GM18867 (cell line): Measurements from ENCODE around the gene COQ4.

Experiments
- ATAC-seq: cut with Tn5 transposase; IDR thresholded peaks from one replicate; pipeline ENCODE4 v1.9.1; 2021; ENCODE audit warnings: mild to moderate bottlenecking, moderate library complexity; ENCODE audit not compliant: unreplicated experiment

The COQ4 gene

DNA sequence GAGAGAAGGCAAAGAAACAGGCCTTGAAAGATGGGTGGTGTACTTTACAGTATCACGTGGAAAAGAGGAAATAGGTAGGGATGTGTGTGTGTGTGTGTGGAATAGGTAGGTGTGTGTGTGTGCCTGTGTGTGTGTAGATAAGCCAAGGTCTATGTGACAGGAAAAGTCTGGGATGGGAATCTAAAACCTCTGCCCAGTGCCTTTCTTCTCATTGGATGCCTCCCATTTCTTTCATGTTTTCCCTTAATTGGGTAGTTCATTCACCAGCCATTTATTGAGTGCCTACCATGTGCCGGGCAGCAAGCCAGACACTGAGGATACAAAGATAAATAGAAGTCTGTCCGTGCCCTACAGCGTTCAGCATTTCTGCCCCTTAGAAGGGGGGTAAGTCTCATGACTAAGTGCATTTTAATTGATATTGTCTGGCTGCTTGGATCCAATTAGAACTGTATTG lies 49.6 kb downstream of the COQ4 start:
- ATAC-seq: no peak

DNA sequence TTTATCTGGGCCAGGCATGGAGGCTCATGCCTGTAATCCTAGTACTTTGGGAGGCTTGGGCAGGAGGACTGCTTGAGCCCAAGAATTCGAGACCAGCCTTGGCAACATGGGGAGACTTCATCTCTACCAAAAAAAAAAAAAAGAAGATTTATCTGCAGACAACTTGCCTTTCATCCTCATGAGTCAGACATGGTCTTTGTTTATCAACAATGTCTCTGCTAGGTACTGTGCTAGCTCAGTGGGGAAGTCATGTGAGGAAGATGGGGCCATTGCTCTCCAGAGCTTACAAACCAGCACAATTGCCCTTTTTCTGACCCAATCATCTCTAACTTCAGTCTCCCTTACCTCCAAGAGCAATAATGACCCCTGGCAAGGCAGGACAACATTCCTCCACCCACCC lies 50.1 kb downstream of the COQ4 start:
- no peak for ATAC-seq

DNA sequence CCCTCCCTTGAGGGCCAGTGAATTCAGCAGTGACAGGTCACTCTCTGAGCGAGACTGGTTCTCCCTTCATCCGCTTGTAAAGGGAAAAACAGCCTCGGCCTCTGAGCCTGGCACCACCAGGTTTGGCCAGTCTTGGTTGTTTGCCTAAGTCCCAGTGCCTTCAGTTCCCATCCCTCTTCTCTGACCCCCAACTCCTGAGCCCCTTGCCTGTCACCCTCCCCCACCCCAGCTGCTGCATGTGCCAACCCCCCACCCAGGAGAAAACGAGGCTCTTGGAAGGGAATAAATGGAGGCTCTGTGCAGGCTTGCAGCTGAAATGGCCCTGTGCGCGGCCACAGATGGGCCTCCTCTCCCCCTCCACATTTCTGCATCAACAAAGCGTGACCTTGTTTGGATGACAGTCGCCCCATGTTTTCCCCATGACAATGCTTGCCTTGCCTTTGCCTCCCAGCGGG lies 51.6 kb downstream of the COQ4 start:
- ATAC-seq: no peak

DNA sequence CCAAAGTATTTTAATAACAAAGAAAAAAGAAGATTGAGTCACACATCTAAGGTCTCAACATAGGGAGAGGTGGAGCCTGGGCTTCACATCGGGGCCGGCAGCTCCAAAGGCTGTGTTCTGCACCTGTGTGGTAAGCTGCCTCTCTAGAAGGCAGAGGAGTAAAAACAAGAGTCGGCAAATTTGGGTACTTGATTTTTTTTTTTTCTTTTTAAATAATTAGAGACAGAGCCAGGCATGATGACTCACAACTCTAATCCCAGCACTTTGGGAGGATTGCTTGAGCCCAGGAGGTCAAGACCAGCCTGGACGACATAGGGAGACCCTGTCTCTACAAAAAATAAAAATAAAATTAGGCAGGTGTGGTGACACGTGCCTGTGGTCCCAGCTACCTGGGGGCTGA lies 53.2 kb downstream of the COQ4 start:
- ATAC-seq: no peak

DNA sequence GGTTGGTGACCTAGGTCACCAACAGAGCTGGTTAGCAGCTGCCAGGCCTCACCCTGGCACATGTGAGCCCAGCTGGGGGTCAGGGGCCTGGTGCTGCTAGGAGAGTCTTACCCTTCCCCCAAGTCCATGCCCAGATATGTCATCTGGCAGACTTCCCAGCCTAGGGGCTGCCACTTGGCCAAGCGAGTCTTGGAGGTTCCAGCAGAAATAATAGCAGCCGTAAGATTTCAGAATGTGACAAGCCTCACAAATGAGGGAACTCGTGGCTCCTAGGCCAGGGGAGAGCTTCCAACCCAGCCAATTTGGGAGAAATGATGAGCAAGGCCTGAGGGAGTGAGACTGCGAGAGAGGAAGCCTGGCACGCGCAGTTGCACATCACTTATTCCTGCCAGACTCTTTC lies 59.6 kb downstream of the COQ4 start:
- no peak for ATAC-seq

DNA sequence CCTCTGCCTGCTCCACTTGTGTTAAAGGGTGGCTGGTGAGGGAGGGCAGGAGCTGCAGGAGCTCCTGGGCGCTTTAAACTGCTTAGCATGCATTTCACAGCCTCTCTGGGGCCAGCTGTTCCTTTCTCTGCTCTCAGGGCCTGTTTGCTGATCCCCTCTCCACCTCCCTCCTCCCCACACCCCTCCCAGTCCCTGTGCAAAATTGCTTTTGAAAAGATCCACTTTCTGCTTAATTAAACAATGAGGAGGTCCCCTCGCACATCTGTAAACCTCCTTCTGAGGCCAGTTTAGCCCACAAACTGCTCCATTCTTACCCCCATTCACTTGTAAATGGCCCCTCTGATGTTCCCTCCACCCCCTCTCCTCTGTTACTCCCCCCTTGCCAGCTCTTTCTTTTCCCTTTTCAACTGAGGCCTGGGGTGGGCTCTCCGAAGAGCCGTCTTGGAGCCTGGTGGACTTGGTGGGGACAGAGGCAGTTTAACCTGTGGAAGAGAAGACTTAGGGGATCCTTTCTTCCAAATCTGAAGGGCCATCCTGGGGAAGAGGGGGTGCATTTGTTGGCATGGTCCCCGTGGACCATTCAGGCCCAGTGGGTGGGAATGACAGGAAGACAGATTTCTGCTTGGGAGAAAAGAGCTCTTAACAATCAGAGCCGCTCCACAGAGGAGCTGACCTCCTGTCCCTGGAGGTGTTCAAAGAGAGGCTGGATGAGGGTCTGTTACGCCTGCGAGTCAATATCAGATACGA lies 60.5 kb downstream of the COQ4 start:
- no peak for ATAC-seq
